Posterior vena cava (tissue), 2 donors: ENCODE results near the gene VSTM2B. TPM values are rescaled to one million over a fixed set of nuclear protein-coding genes. Genes with fewer than 3 reads are reported as not detected.
"Not testable (repeated sequence)": the region's sequence is repeated elsewhere in the genome, so short reads cannot be mapped to it uniquely, and the experiment has no call there.

Source experiments
- DNase-seq: peaks from one replicate; pipeline ENCODE4 v3.0.0-alpha.2; 2020; ENCODE audit warnings: low spot score
- intact Hi-C, 2 donors: fragments of 100-400 bp; cut with DNase I; formaldehyde crosslinking; loops; one replicate each; pipeline versions ENCODE4 v1.14.1 to v1.14.2; 2022 to 2023
- long read RNA-seq, 2 donors: library from polyadenylated mRNA; unstranded; transcript quantifications; one replicate each; pipeline ENCODE4 v2.0.0, GENCODE V29; 2020 to 2021
- total RNA-seq, 2 donors: library from RNA; stranded (reverse); fragmentation: NEBNext Ultra II Directional; extraction: Animal tissue kit (Norgen Biotek cat#: 25700); gene quantifications; one replicate each; pipeline ENCODE4 v1.2.1, GENCODE V29; 2021
- donor health status: DM: yes; HTN: yes; CAD: no.
- donor health status: DM: yes; HTN: yes; CAD: no.

Gene VSTM2B
- not detected for total RNA-seq
- long read RNA-seq, donor 1: 0 reads
- long read RNA-seq, donor 2: 0 reads

- intact Hi-C loops: loop anchor here in 1 of 2 donors (10.0 kb wide), 1 partner anchor 241 kb away; no protein-coding TSS in a partner anchor
Observed at GRCh38 chr19:29525901-29526729, at the start of gene VSTM2B. Gene VSTM2B, plus strand, starts transcription at chr19:29525994. Its CDS starts 590 bp downstream, at chr19:29526584.

GRCh38 chr19:29476528-29476927 is 49.3 kb upstream of the VSTM2B start:
- DNase-seq: no peak
- intact Hi-C loops: no loop called here

More at GRCh38 chr19:29525901-29526729, at the start of gene VSTM2B:
- peak; percentile 76 for DNase-seq

- DNase-seq: no peak
- intact Hi-C loops: no loop called here
Observed at GRCh38 chr19:29477831-29478577, 47.8 kb upstream of the VSTM2B start.

- DNase-seq: no peak
- intact Hi-C loops: no loop called here
Observed at GRCh38 chr19:29478578-29479565, 46.9 kb upstream of the VSTM2B start.

GRCh38 chr19:29479941-29480340 is 45.9 kb upstream of the VSTM2B start:
- DNase-seq: peak; percentile 17
- intact Hi-C loops: no loop called here

- intact Hi-C loops: no loop called here
- peak; percentile 80 for DNase-seq
Observed at GRCh38 chr19:29480507-29480906, 45.3 kb upstream of the VSTM2B start.

- peak; percentile 19 for DNase-seq
- intact Hi-C loops: no loop called here
Observed at GRCh38 chr19:29482855-29483640, 42.7 kb upstream of the VSTM2B start.

- DNase-seq: peak; percentile 67
- intact Hi-C loops: no loop called here
Observed at GRCh38 chr19:29483641-29483920, 42.2 kb upstream of the VSTM2B start.

GRCh38 chr19:29483944-29484581 is 41.7 kb upstream of the VSTM2B start:
- intact Hi-C loops: no loop called here
- DNase-seq: peak; percentile 73

GRCh38 chr19:29484876-29485275 is 40.9 kb upstream of the VSTM2B start:
- intact Hi-C loops: no loop called here
- DNase-seq: peak; percentile 41

GRCh38 chr19:29485293-29485692 is 40.5 kb upstream of the VSTM2B start:
- intact Hi-C loops: no loop called here

GRCh38 chr19:29486961-29487360 is 38.8 kb upstream of the VSTM2B start:
- DNase-seq: peak; percentile 62
- intact Hi-C loops: not testable (repeated sequence)

More at GRCh38 chr19:29485293-29485692, 40.5 kb upstream of the VSTM2B start:
- peak; percentile 62 for DNase-seq

GRCh38 chr19:29487432-29487831 is 38.4 kb upstream of the VSTM2B start:
- DNase-seq: peak; percentile 50
- intact Hi-C loops: no loop called here

- peak; percentile 32 for DNase-seq
- intact Hi-C loops: no loop called here
Observed at GRCh38 chr19:29488316-29488715, 37.5 kb upstream of the VSTM2B start.

- DNase-seq: peak; percentile 23
- intact Hi-C loops: no loop called here
Observed at GRCh38 chr19:29489172-29489951, 36.4 kb upstream of the VSTM2B start.

- peak; percentile 14 for DNase-seq
- intact Hi-C loops: no loop called here
Observed at GRCh38 chr19:29491491-29491890, 34.3 kb upstream of the VSTM2B start.

- intact Hi-C loops: no loop called here
- peak; percentile 31 for DNase-seq
Observed at GRCh38 chr19:29491995-29492577, 33.7 kb upstream of the VSTM2B start.
